Nephron progenitor cell (in vitro differentiated cells): ENCODE measurements around the gene CACNA1S.

Source experiments
- DNase-seq: peaks from one replicate; pipeline ENCODE4 v3.0.0; 2021
- H3K27ac Mint-ChIP-seq: 2 replicates; pipeline ENCODE4 v1.8.0; 2021; ENCODE audit warnings: mild to moderate bottlenecking, moderate library complexity, mixed read lengths
- H3K27me3 Mint-ChIP-seq: 2 replicates; pipeline ENCODE4 v1.8.0; 2021; ENCODE audit warnings: mild to moderate bottlenecking, low read depth, mixed read lengths; ENCODE audit not compliant: poor library complexity
- H3K36me3 Mint-ChIP-seq: 2 replicates; pipeline ENCODE4 v1.8.0; 2021; ENCODE audit warnings: low read depth, mixed read lengths
- H3K4me1 Mint-ChIP-seq: 2 replicates; pipeline ENCODE4 v1.8.0; 2021; ENCODE audit warnings: mixed read lengths
- H3K4me3 Mint-ChIP-seq: 2 replicates; pipeline ENCODE4 v1.8.0; 2021; ENCODE audit warnings: mild to moderate bottlenecking, moderate library complexity, mixed read lengths
- H3K9me3 Mint-ChIP-seq: 2 replicates; pipeline ENCODE4 v1.8.0; 2021; ENCODE audit warnings: mild to moderate bottlenecking, moderate library complexity, mixed read lengths
- TF ChIP-seq, protein P1 (sequence below): fragments of 200-600 bp; sonication (generic); IDR thresholded peaks from 2 replicates; pipeline ENCODE4 v1.5.0; 2021; ENCODE audit warnings: antibody characterized with exemption

The CACNA1S gene

DNA sequence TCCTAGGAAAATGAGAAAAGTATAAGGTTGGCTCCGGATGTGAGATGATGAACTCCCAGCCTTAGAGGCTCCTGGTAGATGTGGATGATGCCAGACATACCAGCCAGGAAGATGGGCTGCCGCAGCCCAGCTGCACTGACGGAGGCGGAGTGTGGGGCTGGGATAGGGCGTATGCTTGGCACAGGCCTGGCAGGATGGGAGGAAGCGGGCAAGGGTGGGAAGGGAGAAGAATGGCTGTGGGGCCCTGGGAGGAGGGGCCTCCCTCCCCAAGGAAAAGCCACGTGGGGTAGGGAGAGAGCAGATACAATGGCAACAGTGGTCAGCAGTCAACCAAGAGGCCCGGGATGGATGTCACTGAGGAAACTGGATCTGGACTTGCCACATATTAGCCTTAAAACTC is 47.4 kb downstream of the CACNA1S start:
- H3K9me3 Mint-ChIP-seq = no peaks in the 10 kb centered on the region
- H3K27ac Mint-ChIP-seq = no peak overlapping the region
- TF ChIP-seq, protein P1, sequence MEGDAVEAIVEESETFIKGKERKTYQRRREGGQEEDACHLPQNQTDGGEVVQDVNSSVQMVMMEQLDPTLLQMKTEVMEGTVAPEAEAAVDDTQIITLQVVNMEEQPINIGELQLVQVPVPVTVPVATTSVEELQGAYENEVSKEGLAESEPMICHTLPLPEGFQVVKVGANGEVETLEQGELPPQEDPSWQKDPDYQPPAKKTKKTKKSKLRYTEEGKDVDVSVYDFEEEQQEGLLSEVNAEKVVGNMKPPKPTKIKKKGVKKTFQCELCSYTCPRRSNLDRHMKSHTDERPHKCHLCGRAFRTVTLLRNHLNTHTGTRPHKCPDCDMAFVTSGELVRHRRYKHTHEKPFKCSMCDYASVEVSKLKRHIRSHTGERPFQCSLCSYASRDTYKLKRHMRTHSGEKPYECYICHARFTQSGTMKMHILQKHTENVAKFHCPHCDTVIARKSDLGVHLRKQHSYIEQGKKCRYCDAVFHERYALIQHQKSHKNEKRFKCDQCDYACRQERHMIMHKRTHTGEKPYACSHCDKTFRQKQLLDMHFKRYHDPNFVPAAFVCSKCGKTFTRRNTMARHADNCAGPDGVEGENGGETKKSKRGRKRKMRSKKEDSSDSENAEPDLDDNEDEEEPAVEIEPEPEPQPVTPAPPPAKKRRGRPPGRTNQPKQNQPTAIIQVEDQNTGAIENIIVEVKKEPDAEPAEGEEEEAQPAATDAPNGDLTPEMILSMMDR = no peak

DNA sequence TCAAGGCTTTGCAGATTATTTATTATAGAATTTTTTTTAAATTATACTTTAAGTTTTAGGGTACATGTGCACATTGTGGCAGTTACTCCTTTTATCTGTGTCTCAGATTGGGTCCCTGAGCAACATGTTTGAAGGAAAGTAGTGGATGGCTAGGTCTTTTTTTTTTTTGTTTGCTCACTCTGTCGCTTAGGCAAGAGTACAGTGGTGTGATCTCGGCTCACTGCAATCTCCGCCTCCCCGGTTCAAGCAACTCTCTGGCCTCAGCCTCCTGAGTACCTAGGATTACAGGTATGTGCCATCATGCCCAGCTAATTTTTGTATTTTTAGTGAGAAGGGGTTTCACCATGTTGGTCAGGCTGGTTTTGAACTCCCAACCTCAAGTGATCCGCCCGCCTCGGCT is 49.1 kb downstream of the CACNA1S start:
- Mint-ChIP-seq H3K36me3 (no peaks in the 10 kb centered on the region), H3K4me3 (no peak overlapping the region), H3K4me1 (peaks cover 32% of the 10 kb centered on the region), H3K9me3 (no peaks in the 10 kb centered on the region), H3K27me3 (no peaks in the 10 kb centered on the region), H3K27ac (no peak overlapping the region)
- no peak for DNase-seq
- TF ChIP-seq, protein P1 = no peak

More for the DNA sequence above, 47.4 kb downstream of the CACNA1S start:
- no peak for DNase-seq
- peaks cover 35% of the 10 kb centered on the region for H3K4me1 Mint-ChIP-seq
- no peak overlapping the region for H3K4me3 Mint-ChIP-seq
- H3K27me3 Mint-ChIP-seq = no peaks in the 10 kb centered on the region
- no peaks in the 10 kb centered on the region for H3K36me3 Mint-ChIP-seq

DNA sequence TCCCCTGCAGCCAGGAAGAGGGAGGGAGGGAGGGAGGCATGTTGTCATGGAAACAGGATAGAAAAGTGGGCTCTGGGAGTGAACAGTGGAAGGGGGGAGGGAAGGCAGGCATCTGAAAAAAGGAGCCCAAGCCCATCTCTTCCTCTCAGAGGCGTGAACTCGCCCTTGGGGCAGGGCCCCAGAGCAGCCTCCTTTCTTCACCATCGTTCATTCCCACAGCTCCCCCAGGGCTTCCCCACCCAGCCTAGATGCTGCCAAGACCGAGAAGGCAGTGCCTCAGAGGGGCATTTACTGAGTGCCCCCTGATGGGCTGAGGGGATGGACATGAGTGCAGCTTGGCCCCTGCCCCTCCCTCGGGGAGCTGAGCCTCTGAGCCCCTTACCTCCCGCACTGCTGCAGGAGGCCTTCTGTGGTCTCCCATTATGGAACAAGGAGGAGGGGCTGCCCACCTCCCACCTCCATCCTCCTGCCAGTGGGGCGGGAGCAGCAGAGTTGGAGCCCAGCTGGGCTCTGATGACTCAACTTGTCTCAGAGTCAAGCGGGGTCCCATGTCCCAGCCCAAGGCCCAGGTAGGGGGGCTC is 49.6 kb downstream of the CACNA1S start:
- Mint-ChIP-seq H3K27ac (no peak overlapping the region), H3K9me3 (no peaks in the 10 kb centered on the region), H3K27me3 (no peaks in the 10 kb centered on the region), H3K4me3 (no peak overlapping the region), H3K36me3 (no peaks in the 10 kb centered on the region), H3K4me1 (peaks cover 29% of the 10 kb centered on the region)
- TF ChIP-seq, protein P1 = no peak
- no peak for DNase-seq

DNA sequence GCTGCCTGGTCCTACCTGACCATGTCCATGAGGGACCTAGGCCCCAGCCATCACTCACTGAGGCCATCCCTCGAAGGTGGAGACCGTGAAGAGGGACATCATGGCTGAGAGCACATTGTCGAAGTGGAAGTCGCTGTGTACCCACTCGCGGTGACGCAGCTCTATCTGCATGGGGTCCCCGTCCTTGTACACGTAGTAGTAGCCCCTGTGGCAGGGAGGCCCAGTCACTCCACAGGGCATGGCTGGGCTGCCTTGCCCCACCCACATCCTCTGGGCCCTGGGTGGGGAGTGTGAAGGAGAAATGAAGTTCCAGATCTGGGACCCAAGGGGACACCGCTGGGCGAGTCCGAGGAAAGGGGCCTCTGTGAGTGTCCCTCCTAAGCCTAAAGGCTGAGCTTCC is 50.3 kb downstream of the CACNA1S start:
- Mint-ChIP-seq H3K4me1 (peaks cover 27% of the 10 kb centered on the region), H3K4me3 (no peak overlapping the region), H3K27me3 (peaks cover 6% of the 10 kb centered on the region), H3K36me3 (no peaks in the 10 kb centered on the region), H3K9me3 (no peaks in the 10 kb centered on the region), H3K27ac (no peak overlapping the region)
- DNase-seq = no peak
- TF ChIP-seq, protein P1 = no peak

DNA sequence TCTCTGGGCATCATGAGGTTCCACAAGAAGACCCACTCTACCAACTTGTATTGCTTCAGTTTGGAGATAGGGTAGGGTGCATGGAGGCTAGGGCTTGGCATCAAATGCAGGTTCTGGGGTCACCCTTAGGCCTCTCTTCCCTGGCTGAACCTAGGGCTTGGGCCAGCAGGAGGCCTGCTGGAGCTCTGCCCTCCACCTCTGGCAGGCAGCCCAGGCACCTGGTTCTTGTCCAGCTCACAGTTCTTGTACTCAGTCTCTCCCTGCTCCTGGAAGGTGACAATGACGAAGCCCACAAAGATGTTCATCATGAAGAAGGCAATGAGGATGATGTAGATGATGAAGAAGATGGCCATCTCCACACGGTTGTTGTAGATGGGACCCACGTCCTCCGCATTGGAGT is 51.2 kb downstream of the CACNA1S start:
- no peaks in the 10 kb centered on the region for H3K36me3 Mint-ChIP-seq
- TF ChIP-seq, protein P1 = no peak
- H3K9me3 Mint-ChIP-seq = no peaks in the 10 kb centered on the region
- peaks cover 35% of the 10 kb centered on the region for H3K4me1 Mint-ChIP-seq
- H3K4me3 Mint-ChIP-seq = no peak overlapping the region
- DNase-seq = no peak
- peaks cover 13% of the 10 kb centered on the region for H3K27me3 Mint-ChIP-seq
- no peak overlapping the region for H3K27ac Mint-ChIP-seq

DNA sequence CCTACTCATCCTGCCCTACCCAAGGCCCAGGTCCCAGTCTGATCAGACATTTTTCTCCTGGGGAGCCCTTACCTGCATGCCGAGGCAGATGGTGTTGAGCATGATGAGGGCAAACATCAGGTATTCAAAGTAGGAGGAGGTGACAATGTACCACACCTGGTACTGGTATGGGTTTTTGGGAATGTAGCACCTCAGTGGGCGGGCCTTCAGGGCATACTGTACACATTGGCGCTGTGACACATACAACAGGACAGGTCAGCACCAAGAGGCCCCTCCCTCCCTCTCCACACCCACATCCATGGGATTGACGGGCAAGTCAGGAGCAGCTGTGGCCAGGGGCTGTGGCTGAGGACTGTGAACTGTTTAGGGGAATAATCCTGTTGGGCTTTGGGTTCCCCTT is 51.6 kb downstream of the CACNA1S start:
- DNase-seq = no peak
- Mint-ChIP-seq H3K36me3 (no peaks in the 10 kb centered on the region), H3K9me3 (no peaks in the 10 kb centered on the region), H3K27ac (no peak overlapping the region), H3K4me1 (peaks cover 40% of the 10 kb centered on the region), H3K4me3 (no peak overlapping the region), H3K27me3 (peaks cover 15% of the 10 kb centered on the region)
- TF ChIP-seq, protein P1 = no peak
